Activated naive CD4-positive, alpha-beta T cell treated with anti-CD3 and anti-CD28 coated beads for 36 hours (primary cell): ENCODE measurements around the gene FARS2. TPM values are rescaled to one million over a fixed set of nuclear protein-coding genes. Genes with fewer than 3 reads are reported as not detected.

Experiments
- CTCF ChIA-PET: fragments of 350-600 bp; sonication (Branson Sonifier 250); formaldehyde crosslinking; loops from one replicate; lab custom pipeline; 2021; ENCODE audit warnings: antibody characterized with exemption; lab: Charles Lee
- DNase-seq: peaks from one replicate; pipeline ENCODE4 v3.0.0-alpha.2; 2020
- H3K27ac Mint-ChIP-seq: one replicate; pipeline ENCODE4 v1.8.0; 2021; ENCODE audit warnings: mild to moderate bottlenecking, mixed read lengths
- H3K27me3 Mint-ChIP-seq: one replicate; pipeline ENCODE4 v1.8.0; 2021; ENCODE audit warnings: low read depth, mixed read lengths
- H3K36me3 Mint-ChIP-seq: one replicate; pipeline ENCODE4 v1.8.0; 2021; ENCODE audit warnings: low read depth, mixed read lengths
- H3K4me1 Mint-ChIP-seq: one replicate; pipeline ENCODE4 v1.8.0; 2021; ENCODE audit warnings: low read depth, mixed read lengths
- H3K4me3 Mint-ChIP-seq: one replicate; pipeline ENCODE4 v1.8.0; 2021; ENCODE audit warnings: mild to moderate bottlenecking, moderate library complexity, mixed read lengths
- H3K9me3 Mint-ChIP-seq: one replicate; pipeline ENCODE4 v1.8.0; 2021; ENCODE audit warnings: mixed read lengths
- intact Hi-C: fragments of 100-400 bp; cut with micrococcal nuclease; formaldehyde crosslinking; loops from one replicate; pipeline ENCODE4 v1.15.1; 2023
- total RNA-seq, 2 experiments: library from RNA; stranded (reverse); gene quantifications; one replicate each; pipeline ENCODE4 v1.2.3, GENCODE V29; 2021

Gene FARS2
- 10 to 100 TPM; 15.4 to 15.8 TPM for total RNA-seq

DNA sequence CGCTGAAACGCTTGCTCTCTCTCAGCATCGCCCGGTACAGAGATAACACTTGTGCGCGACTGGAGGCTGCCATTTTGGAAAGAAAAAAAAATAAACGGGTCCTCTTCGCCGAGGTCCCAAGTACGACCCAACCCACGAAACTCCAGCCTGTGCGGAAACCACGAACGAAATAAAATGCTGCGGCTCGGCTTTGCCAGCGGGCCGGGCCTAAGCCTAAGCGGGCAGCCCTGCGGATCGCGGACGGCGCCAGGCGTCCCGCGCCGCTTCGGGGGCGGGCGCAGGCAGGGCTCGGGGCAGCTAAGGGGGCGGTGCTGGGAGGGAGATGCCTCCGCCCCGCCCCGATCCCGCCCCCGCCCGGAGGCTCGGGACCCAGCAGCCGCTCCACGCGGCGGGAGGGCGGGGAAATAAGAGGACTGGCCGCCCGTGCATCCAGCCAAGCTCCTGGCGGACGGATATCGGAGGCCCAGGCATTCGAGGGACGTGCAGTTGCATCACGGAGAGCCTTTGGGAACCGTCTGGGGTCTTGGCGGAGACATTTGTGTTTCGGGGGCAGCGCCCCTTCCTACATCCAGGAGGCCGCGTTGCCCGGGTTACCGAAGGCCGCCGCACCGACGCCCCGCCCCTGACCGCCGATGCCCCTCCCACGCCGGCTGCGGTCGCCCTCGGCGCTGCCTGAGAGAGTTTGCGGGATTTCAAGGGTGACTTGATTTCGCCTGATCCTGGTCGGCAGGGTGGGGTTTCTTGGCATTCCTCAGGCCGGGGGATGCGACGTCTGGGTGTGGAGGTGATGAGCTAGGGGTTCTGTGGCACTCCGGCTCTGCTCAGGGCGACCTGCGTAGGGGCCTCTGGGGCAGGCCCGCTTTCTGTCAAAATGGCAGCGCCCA, at the start of gene FARS2, which contains the start of gene LYRM4:
TSS of gene FARS2 (plus strand) at position 853 of the 884 bp plus-strand sequence.
TSS of gene LYRM4 (minus strand) at position 290 of the 884 bp plus-strand sequence. CDS start at position 73, 217 bp downstream.
- Mint-ChIP-seq H3K36me3 (peaks cover 14% of the 10 kb centered on the region), H3K9me3 (no peaks in the 10 kb centered on the region), H3K4me3 (peak within 1 kb of the TSS; percentile 95), H3K27me3 (no peaks in the 10 kb centered on the region), H3K4me1 (peaks cover 28% of the 10 kb centered on the region), H3K27ac (peak within 1 kb of the TSS; percentile 99)
- intact Hi-C loops = loop anchor here (1.0 to 5.0 kb wide), 7 partner anchors 19 to 258 kb away; no protein-coding TSS in a partner anchor
- CTCF ChIA-PET = no interaction called here
- DNase-seq = peak; percentile 89

DNA sequence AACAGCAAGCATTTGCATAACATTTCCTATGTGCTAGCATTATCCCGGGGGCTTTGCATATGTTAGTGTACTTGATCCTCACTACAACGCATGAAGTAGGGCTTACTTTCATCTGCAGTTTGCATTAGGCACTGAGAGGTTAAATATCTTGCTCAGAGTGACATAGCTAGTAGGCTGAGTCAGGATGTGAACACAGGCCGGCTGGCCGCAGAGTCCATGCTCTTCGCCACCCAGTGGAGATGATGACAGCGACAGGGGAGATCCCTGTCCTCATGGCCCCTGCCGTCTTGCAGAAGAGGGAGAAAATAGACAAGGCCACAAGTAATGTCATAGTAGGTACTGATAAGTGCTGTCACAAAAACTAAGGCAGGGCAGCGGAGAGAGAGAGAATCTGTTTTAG, 47.5 kb upstream of the FARS2 start:
- peaks cover 13% of the 10 kb centered on the region for H3K36me3 Mint-ChIP-seq
- H3K4me3 Mint-ChIP-seq = no peak overlapping the region
- H3K27ac Mint-ChIP-seq = no peak overlapping the region
- no peaks in the 10 kb centered on the region for H3K9me3 Mint-ChIP-seq
- no peak for DNase-seq
- H3K27me3 Mint-ChIP-seq = no peaks in the 10 kb centered on the region
- intact Hi-C loops = loop anchor here (1.0 to 5.0 kb wide), 3 partner anchors 72 to 185 kb away; no protein-coding TSS in a partner anchor
- CTCF ChIA-PET = interaction anchor here (1.1 to 1.6 kb wide), 2 partner anchors 37 to 70 kb away, joined by 3 to 4 read pairs; no protein-coding TSS in a partner anchor
- peaks cover 4% of the 10 kb centered on the region for H3K4me1 Mint-ChIP-seq

DNA sequence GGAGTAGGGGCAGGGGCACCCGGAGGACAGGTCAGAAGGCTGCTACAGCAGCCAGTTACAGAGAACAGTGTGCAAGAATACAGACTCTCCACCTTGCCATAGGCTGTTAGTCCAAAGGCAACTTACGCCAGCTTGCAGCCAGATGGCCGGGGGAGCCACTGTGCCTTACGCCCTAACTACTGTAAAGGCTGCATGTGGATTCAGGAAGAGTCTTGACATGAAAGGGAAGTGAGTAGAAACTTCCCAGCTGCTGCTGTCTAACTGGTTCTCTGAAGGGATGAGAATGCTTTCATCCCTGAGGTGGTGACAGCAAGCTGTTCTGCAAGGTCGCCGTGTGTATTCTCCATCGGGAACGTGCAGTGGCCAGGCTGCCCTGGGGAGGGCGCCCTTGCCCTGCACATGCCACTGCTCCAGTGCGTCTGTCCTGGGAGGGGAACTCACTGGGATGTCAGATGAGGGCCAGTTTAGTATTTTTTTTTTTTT, 46.7 kb upstream of the FARS2 start:
- no peak overlapping the region for H3K27ac Mint-ChIP-seq
- intact Hi-C loops = loop anchor here (1.0 to 5.0 kb wide), 3 partner anchors 72 to 184 kb away; no protein-coding TSS in a partner anchor

DNA sequence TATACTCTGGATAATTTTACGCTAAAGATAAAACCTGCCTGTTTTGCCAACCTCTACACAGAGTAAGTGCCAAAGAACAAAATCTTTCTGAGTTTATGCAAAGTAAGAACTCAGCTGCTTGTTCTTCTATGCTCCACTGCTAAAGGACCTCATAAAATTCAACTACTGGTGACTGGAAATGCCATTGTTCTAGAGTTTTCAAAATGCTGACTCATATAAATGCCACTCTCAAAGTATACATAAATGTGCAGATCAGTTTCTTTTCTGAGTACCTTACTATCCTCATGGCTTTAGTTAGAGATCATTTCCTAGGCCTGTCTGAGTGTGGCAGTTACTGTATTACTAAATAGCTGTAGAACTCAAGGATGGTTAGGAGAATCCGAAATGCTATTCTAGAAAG, 46.2 kb upstream of the FARS2 start:
- Mint-ChIP-seq H3K9me3 (no peaks in the 10 kb centered on the region), H3K27me3 (no peaks in the 10 kb centered on the region), H3K4me3 (no peak overlapping the region), H3K27ac (no peak overlapping the region), H3K36me3 (peaks cover 13% of the 10 kb centered on the region), H3K4me1 (peaks cover 4% of the 10 kb centered on the region)
- intact Hi-C loops = loop anchor here (2.0 kb wide), 1 partner anchor 184 kb away; no protein-coding TSS in a partner anchor
- DNase-seq = no peak
- CTCF ChIA-PET = interaction anchor here (0.7 to 1.6 kb wide), 6 partner anchors 13 to 101 kb away, joined by 4 to 7 read pairs (median 4); no protein-coding TSS in a partner anchor

More for the DNA sequence above, 46.7 kb upstream of the FARS2 start:
- no peaks in the 10 kb centered on the region for H3K27me3 Mint-ChIP-seq
- H3K36me3 Mint-ChIP-seq = peaks cover 13% of the 10 kb centered on the region
- no peaks in the 10 kb centered on the region for H3K9me3 Mint-ChIP-seq
- peak; percentile 51 for DNase-seq
- CTCF ChIA-PET = interaction anchor here (0.6 to 1.6 kb wide), 6 partner anchors 12 to 1848 kb away, joined by 3 to 7 read pairs (median 4); no protein-coding TSS in a partner anchor
- peaks cover 4% of the 10 kb centered on the region for H3K4me1 Mint-ChIP-seq
- no peak overlapping the region for H3K4me3 Mint-ChIP-seq

DNA sequence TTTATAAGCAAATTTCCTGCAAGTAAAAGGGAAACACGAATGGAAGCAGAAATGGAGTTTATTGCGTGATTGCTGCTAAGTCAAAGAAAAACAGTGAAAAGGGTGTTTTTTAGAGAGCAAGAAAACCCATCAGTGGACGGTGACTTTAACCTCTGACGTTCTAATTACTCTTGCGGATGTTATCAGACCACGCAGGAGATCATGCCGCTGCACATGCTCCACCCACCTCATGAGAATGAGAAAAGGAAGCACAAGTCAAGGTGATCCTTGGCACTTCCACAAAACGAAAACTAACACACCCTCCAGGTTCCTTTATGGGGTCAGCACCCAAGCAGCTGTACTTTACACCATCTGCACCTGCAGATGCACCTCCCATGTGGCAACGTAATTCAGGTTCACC, 45.5 kb upstream of the FARS2 start:
- Mint-ChIP-seq H3K9me3 (no peaks in the 10 kb centered on the region), H3K27ac (no peak overlapping the region), H3K27me3 (no peaks in the 10 kb centered on the region), H3K4me3 (no peak overlapping the region), H3K36me3 (peaks cover 11% of the 10 kb centered on the region), H3K4me1 (no peaks in the 10 kb centered on the region)
- intact Hi-C loops = loop anchor here (2.0 kb wide), 1 partner anchor 183 kb away; no protein-coding TSS in a partner anchor
- no peak for DNase-seq
- CTCF ChIA-PET = interaction anchor here (0.6 to 1.5 kb wide), 4 partner anchors 14 to 483 kb away, joined by 3 to 7 read pairs (median 6); no protein-coding TSS in a partner anchor

DNA sequence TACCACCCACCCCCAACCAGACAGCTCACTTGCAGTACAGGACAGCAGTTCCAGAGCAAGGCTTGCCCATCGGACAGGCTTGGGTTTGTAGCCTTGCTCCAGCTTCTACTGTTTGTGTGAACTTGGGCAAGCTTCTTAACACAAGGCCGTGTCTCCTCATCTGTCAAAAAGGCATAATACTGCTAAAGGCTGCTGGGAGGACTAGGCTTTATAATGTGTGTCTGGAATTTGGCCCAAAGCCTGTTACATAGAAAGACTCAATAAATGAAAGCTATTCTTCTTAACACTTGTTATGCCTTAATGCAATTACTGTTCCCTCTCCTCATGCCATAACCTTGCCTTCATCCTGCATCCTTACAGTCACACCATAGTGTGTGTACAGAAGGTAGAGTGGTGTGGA, 44.0 kb upstream of the FARS2 start:
- no peaks in the 10 kb centered on the region for H3K9me3 Mint-ChIP-seq
- H3K4me1 Mint-ChIP-seq = no peaks in the 10 kb centered on the region
- H3K27me3 Mint-ChIP-seq = no peaks in the 10 kb centered on the region
- no peak for DNase-seq
- no peak overlapping the region for H3K27ac Mint-ChIP-seq
- intact Hi-C loops = no loop called here
- H3K36me3 Mint-ChIP-seq = peaks cover 12% of the 10 kb centered on the region
- CTCF ChIA-PET = interaction anchor here (1.1 kb wide), 1 partner anchor 85 kb away, joined by 3 read pairs; no protein-coding TSS in a partner anchor
- H3K4me3 Mint-ChIP-seq = no peak overlapping the region

DNA sequence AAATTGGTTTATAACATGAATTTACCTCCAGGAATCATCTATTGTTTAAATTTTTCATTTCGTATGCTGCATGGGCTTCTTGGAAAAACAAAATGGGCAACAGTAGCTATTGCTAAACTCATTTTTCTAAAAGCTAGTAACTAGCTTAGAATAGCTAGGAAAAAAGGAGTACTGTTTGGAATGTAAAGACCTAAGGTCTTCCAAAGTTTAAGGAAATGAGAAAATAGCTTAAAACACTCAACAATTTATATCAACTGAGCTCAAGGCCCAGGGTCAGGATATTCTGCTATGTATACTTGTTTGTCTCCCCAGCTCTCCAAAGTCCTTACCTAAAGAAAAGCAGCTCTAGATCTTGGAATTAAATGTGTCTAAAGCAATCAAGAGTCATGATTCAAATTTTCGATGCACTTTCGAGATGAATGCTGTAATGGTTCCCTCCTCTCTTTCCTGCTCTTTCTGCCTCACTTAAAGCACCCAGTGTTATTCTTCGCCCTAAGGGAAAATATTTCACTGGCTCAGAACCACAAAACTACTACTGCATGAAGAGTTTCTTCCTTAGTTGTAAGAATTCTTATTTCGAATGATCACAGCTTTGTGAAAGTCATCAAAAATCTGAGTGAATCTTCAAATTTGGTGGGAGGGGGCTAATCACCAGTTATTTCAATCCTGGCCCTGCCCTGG, 42.2 kb upstream of the FARS2 start:
- Mint-ChIP-seq H3K4me3 (no peak overlapping the region), H3K4me1 (no peaks in the 10 kb centered on the region), H3K27me3 (no peaks in the 10 kb centered on the region), H3K9me3 (no peaks in the 10 kb centered on the region), H3K27ac (no peak overlapping the region), H3K36me3 (peaks cover 9% of the 10 kb centered on the region)
- intact Hi-C loops = no loop called here
- CTCF ChIA-PET = interaction anchor here (0.8 to 0.9 kb wide), 2 partner anchors 54 to 157 kb away, joined by 3 read pairs; no protein-coding TSS in a partner anchor
- no peak for DNase-seq

DNA sequence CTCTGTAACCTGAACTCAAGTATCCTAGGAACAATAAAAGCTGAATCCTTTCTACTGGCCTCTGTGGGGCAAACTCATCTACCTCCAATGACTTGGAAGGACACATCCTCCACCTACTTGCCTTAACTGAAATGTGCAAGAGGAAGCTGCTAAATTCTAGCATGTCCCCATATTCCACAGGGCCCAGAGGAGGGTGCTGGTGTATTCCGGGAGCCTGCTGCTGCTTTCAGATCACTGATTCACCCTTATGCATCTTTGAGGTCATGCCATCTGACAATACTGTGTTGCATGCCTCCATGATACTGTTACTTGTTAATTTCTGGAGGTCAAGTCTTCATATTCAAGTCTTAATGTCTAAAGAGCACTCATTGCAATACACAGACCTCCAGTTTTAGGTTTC, 40.9 kb upstream of the FARS2 start:
- Mint-ChIP-seq H3K4me3 (no peak overlapping the region), H3K4me1 (no peaks in the 10 kb centered on the region), H3K27me3 (no peaks in the 10 kb centered on the region), H3K9me3 (no peaks in the 10 kb centered on the region), H3K36me3 (peaks cover 9% of the 10 kb centered on the region), H3K27ac (no peak overlapping the region)
- intact Hi-C loops = no loop called here
- CTCF ChIA-PET = interaction anchor here (0.6 to 0.9 kb wide), 2 partner anchors 82 to 179 kb away, joined by 3 read pairs; no protein-coding TSS in a partner anchor
- no peak for DNase-seq

DNA sequence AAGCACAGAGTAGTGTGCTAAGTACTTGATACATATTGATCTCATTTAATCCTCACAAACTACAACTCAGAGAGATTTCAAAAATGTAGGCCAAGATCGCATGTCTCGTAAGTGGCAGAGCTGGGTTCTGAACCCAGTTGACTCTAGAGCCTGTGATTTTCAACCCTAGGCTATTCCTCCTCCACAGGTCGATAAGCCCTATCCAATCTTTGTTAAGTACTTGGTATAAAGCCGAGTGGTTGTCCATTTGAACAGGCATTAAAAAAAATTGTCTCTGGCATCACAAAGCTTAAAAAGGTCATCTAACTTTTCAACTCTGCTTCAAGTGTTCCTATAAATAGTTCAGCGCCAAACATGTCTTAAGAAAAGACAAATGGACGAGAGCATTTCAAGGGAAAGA, 38.0 kb upstream of the FARS2 start:
- Mint-ChIP-seq H3K9me3 (no peaks in the 10 kb centered on the region), H3K4me3 (no peak overlapping the region), H3K36me3 (peaks cover 9% of the 10 kb centered on the region), H3K27ac (no peak overlapping the region), H3K27me3 (no peaks in the 10 kb centered on the region), H3K4me1 (no peaks in the 10 kb centered on the region)
- DNase-seq = no peak
- CTCF ChIA-PET = no interaction called here
- intact Hi-C loops = no loop called here

DNA sequence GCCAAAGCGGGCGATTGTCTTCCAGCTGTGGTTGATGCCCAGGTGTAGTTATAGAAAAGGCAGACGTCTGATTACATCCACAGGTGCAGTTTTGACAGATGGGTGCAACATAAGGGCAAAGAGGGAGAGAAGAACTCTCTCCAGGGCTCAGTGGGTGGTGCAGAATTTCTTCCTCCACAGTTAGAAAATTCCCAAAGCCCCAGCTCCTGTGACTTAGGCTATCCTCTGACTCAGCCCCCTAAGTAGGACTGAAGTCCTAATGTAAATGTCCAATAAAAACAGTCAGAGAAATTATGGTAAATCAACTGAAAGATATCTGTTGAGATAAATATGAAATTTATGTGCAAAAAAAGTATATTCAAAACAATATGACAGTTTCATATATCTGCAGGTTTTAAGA, 32.0 kb upstream of the FARS2 start:
- H3K4me1 Mint-ChIP-seq = peaks cover 1% of the 10 kb centered on the region
- H3K27ac Mint-ChIP-seq = no peak overlapping the region
- peaks cover 4% of the 10 kb centered on the region for H3K36me3 Mint-ChIP-seq
- H3K9me3 Mint-ChIP-seq = no peaks in the 10 kb centered on the region
- CTCF ChIA-PET = interaction anchor here (0.6 to 1.0 kb wide), 2 partner anchors 34 to 85 kb away, joined by 3 to 5 read pairs; no protein-coding TSS in a partner anchor
- DNase-seq = no peak
- H3K27me3 Mint-ChIP-seq = no peaks in the 10 kb centered on the region
- intact Hi-C loops = no loop called here
- no peak overlapping the region for H3K4me3 Mint-ChIP-seq

DNA sequence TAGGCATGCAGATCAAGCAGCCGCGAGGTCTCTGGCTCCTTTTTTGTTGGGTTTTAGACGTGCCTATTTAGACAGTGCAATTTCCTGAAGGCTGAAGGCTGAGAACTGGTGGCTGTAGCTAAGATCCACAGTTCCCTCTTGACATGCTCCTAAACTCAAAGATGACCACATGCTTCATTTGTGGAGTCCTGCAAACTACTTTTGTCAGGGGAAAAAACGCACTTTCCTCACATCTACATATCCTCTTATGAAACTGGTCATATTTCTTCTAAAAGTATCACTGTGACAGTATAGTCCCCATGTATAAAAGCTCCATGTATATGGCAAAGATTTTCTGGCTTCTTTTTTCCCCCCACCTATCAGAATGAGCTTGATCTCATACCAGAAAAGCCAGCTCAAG, 31.2 kb upstream of the FARS2 start:
- no peaks in the 10 kb centered on the region for H3K27me3 Mint-ChIP-seq
- peaks cover 1% of the 10 kb centered on the region for H3K4me1 Mint-ChIP-seq
- CTCF ChIA-PET = interaction anchor here (1.0 kb wide), 1 partner anchor 85 kb away, joined by 5 read pairs; no protein-coding TSS in a partner anchor
- H3K36me3 Mint-ChIP-seq = peaks cover 5% of the 10 kb centered on the region
- H3K9me3 Mint-ChIP-seq = no peaks in the 10 kb centered on the region
- intact Hi-C loops = no loop called here
- no peak overlapping the region for H3K27ac Mint-ChIP-seq
- no peak overlapping the region for H3K4me3 Mint-ChIP-seq
- no peak for DNase-seq
